Neural progenitor cell (in vitro differentiated cells): ENCODE results near the gene GP1BA. TPM values are rescaled to one million over a fixed set of nuclear protein-coding genes. Genes with fewer than 3 reads are reported as not detected.
A peak's percentile ranks its signal among the peaks of the same experiment; 100 is the strongest.

Experiments used
- DNase-seq: peaks from one replicate; pipeline ENCODE4 v3.0.0-alpha.2; 2016; ENCODE audit warnings: low spot score
- H2AFZ ChIP-seq: fragments of 200-600 bp; sonication (generic); replicated peaks from 2 replicates; pipeline ENCODE4 v1.6.1; 2016; ENCODE audit warnings: antibody characterized with exemption
- H3F3A ChIP-seq: fragments of 200-600 bp; sonication (generic); 2 replicates; pipeline ENCODE4 v1.6.1; 2016; ENCODE audit warnings: antibody characterized with exemption, low read depth
- H3K27ac ChIP-seq: fragments of 200-600 bp; sonication (generic); 2 replicates; pipeline ENCODE4 v1.5.1; 2016; ENCODE audit warnings: mild to moderate bottlenecking
- H3K27me3 ChIP-seq: fragments of 200-600 bp; sonication (generic); 2 replicates; pipeline ENCODE4 v1.6.1; 2016; ENCODE audit warnings: mild to moderate bottlenecking, moderate library complexity
- H3K36me3 ChIP-seq: fragments of 200-600 bp; sonication (generic); 2 replicates; pipeline ENCODE4 v1.5.1; 2016
- H3K4me1 ChIP-seq: fragments of 200-600 bp; sonication (generic); 2 replicates; pipeline ENCODE4 v1.6.1; 2016; ENCODE audit warnings: mixed run types
- H3K4me2 ChIP-seq: fragments of 200-600 bp; sonication (generic); 2 replicates; pipeline ENCODE4 v1.6.1; 2016
- H3K4me3 ChIP-seq: fragments of 200-600 bp; sonication (generic); 2 replicates; pipeline ENCODE4 v1.5.1; 2016
- H3K79me2 ChIP-seq: fragments of 200-600 bp; sonication (generic); 2 replicates; pipeline ENCODE4 v1.6.1; 2016; ENCODE audit warnings: low read depth
- H3K9ac ChIP-seq: fragments of 200-600 bp; sonication (generic); 2 replicates; pipeline ENCODE4 v1.6.1; 2016
- H3K9me3 ChIP-seq: fragments of 200-600 bp; sonication (generic); 2 replicates; pipeline ENCODE4 v1.5.1; 2016; ENCODE audit warnings: low read depth
- H4K20me1 ChIP-seq: fragments of 200-600 bp; sonication (generic); 2 replicates; pipeline ENCODE4 v1.6.1; 2016; ENCODE audit warnings: low read depth
- H3K27ac Mint-ChIP-seq: 3 replicates; pipeline ENCODE4 v1.8.0; 2021; ENCODE audit warnings: mixed read lengths
- H3K27me3 Mint-ChIP-seq: 2 replicates; pipeline ENCODE4 v1.8.0; 2022; ENCODE audit warnings: low read depth, mild to moderate bottlenecking, inconsistent platforms, moderate library complexity, mixed read lengths; ENCODE audit not compliant: insufficient read depth
- H3K36me3 Mint-ChIP-seq: 3 replicates; pipeline ENCODE4 v1.8.0; 2021; ENCODE audit warnings: mixed read lengths
- H3K4me1 Mint-ChIP-seq: 3 replicates; pipeline ENCODE4 v1.8.0; 2021; ENCODE audit warnings: mixed read lengths
- H3K4me3 Mint-ChIP-seq: 3 replicates; pipeline ENCODE4 v1.8.0; 2021; ENCODE audit warnings: mild to moderate bottlenecking, moderate library complexity, mixed read lengths
- H3K9me3 Mint-ChIP-seq: 3 replicates; pipeline ENCODE4 v1.8.0; 2020; ENCODE audit warnings: mixed read lengths
- EZH2 ChIP-seq: fragments of 200-600 bp; sonication (generic); IDR thresholded peaks from 2 replicates; pipeline ENCODE4 v1.6.1; 2017; ENCODE audit warnings: antibody characterized with exemption, mild to moderate bottlenecking, moderate library complexity
- EZH2phosphoT487 ChIP-seq: fragments of 200-600 bp; sonication (generic); IDR thresholded peaks from 2 replicates; pipeline ENCODE4 v1.6.1; 2017; ENCODE audit warnings: antibody characterized with exemption
- total RNA-seq: library from RNA; depleted of rRNA; stranded (reverse); fragments of >200 nt; gene quantifications from 2 replicates; pipeline ENCODE4 v1.2.3, GENCODE V29; 2015; ENCODE audit warnings: low replicate concordance
- TF ChIP-seq, protein P1 (sequence below): fragments of 200-600 bp; sonication (generic); IDR thresholded peaks from 2 replicates; pipeline ENCODE4 v1.5.1; 2017; ENCODE audit warnings: antibody characterized with exemption, mild to moderate bottlenecking

The GP1BA gene
- total RNA-seq, 1 donor from 2014 or later, result not detected

DNA sequence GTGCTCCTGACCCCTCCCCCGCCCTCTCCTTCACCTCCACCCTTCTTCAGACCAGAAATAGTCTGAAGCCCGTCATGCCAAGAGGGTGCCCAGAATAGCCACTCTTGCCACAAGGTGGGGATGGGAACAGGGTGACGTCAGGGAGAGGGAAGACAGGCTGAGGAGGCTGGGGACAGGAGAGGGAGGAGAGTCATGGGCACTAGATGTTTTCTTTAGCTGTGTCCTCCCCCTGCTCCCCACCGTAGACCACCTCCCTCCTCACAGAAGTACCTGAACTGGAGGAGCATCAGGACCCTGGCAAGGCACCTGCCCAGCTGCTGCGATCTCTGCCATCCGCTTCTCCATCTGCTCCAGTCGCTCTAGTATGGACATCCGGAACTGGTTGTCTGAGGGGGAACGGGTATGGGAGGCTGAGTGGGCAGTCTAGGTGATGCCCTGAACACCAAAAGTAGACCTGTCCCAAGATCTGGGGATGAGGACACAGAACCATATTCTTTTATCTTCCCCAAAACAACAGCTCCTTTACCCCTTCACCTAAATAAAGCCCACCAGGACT, 42.1 kb downstream of the GP1BA start:
- Histone ChIP-seq H3K4me1 (peaks cover 4% of the 10 kb centered on the region), H4K20me1 (peaks cover 35% of the 10 kb centered on the region), H3K4me3 (no peak overlapping the region), H3K79me2 (peaks cover 6% of the 10 kb centered on the region), H3K9me3 (no peaks in the 10 kb centered on the region), H3F3A (peaks cover 10% of the 10 kb centered on the region), H3K27me3 (peaks cover 55% of the 10 kb centered on the region), H3K36me3 (no peaks in the 10 kb centered on the region), H3K4me2 (no peak overlapping the region), H3K27ac (no peak overlapping the region), H3K9ac (no peak overlapping the region), H2AFZ (no peak overlapping the region)
- DNase-seq, result no peak
- no peak overlapping the region for H3K4me3 Mint-ChIP-seq
- peaks cover 11% of the 10 kb centered on the region for H3K36me3 Mint-ChIP-seq
- peaks cover 7% of the 10 kb centered on the region for H3K27me3 Mint-ChIP-seq
- TF ChIP-seq, protein P1, sequence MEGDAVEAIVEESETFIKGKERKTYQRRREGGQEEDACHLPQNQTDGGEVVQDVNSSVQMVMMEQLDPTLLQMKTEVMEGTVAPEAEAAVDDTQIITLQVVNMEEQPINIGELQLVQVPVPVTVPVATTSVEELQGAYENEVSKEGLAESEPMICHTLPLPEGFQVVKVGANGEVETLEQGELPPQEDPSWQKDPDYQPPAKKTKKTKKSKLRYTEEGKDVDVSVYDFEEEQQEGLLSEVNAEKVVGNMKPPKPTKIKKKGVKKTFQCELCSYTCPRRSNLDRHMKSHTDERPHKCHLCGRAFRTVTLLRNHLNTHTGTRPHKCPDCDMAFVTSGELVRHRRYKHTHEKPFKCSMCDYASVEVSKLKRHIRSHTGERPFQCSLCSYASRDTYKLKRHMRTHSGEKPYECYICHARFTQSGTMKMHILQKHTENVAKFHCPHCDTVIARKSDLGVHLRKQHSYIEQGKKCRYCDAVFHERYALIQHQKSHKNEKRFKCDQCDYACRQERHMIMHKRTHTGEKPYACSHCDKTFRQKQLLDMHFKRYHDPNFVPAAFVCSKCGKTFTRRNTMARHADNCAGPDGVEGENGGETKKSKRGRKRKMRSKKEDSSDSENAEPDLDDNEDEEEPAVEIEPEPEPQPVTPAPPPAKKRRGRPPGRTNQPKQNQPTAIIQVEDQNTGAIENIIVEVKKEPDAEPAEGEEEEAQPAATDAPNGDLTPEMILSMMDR, result no peak
- TF ChIP-seq EZH2 (no peak), EZH2phosphoT487 (no peak)
- no peaks in the 10 kb centered on the region for H3K9me3 Mint-ChIP-seq
- H3K4me1 Mint-ChIP-seq, result peaks cover 16% of the 10 kb centered on the region
- H3K27ac Mint-ChIP-seq, result no peak overlapping the region

DNA sequence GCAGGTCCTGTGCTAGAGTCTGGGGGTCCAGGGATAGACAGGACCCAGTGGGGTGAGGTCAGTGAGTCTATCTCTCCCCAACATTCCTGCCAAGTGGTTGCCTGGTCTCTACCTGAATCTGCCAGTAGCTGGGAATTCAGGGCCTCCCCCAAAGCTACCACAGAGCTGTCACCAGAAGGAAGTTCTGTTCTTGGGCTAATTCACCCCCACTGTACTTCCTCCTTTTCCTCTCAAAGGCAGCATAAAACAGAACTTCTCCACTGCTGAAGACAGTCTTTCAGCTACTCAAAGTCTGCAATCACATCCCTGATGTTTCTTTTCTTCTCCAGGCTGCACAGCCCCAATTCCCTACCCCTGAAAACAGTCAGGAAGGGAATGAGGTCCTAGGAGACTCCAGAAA, 46.6 kb downstream of the GP1BA start:
- Mint-ChIP-seq H3K9me3 (no peaks in the 10 kb centered on the region), H3K4me1 (peaks cover 8% of the 10 kb centered on the region), H3K4me3 (peak overlapping the region; percentile 30), H3K36me3 (peaks cover 4% of the 10 kb centered on the region), H3K27me3 (peaks cover 10% of the 10 kb centered on the region), H3K27ac (no peak overlapping the region)
- Histone ChIP-seq H3K27me3 (peaks cover 48% of the 10 kb centered on the region), H3K4me2 (no peak overlapping the region), H4K20me1 (no peaks in the 10 kb centered on the region), H3K4me3 (no peak overlapping the region), H2AFZ (no peak overlapping the region), H3K9ac (no peak overlapping the region), H3F3A (peaks cover 5% of the 10 kb centered on the region), H3K36me3 (no peaks in the 10 kb centered on the region), H3K79me2 (no peaks in the 10 kb centered on the region), H3K9me3 (no peaks in the 10 kb centered on the region), H3K4me1 (peaks cover 4% of the 10 kb centered on the region), H3K27ac (no peak overlapping the region)
- TF ChIP-seq EZH2 (no peak), EZH2phosphoT487 (no peak)
- TF ChIP-seq, protein P1, result no peak
- DNase-seq, result no peak

DNA sequence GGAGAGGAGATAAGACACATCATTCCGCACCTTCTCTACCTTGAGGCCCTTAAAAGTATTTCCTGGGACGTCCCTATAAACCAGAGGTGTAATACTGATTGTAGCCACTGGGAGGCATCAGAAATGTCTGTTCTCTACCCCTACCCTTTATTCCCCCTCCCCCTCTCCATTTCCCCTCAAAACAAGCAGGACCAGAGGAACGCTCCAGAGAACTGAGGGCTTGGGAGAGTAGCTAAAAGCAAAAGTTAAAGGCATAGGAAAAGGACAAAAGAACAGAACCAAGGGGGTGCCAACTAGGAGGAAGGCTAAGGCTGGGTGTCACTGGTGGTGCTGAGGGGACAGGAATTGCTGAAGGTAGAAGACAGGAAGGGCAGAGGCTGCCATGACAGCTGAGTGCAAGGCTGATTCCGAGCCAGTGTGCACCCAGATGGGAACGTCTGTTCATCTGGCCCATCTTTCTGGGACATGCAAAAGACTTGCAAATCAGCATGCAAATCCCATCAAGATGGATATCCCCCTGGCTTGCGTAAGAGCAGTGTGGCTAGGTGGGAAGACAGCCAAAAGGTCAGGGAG, 48.7 kb downstream of the GP1BA start:
- Histone ChIP-seq H2AFZ (peak overlapping the region; percentile 71), H3K4me1 (peaks cover 4% of the 10 kb centered on the region), H3K4me3 (no peak overlapping the region), H3K36me3 (no peaks in the 10 kb centered on the region), H3K27me3 (peaks cover 34% of the 10 kb centered on the region), H3K4me2 (no peak overlapping the region), H3F3A (no peaks in the 10 kb centered on the region), H3K9me3 (no peaks in the 10 kb centered on the region), H3K9ac (no peak overlapping the region), H3K27ac (no peak overlapping the region), H3K79me2 (no peaks in the 10 kb centered on the region), H4K20me1 (no peaks in the 10 kb centered on the region)
- Mint-ChIP-seq H3K27me3 (peaks cover 13% of the 10 kb centered on the region), H3K27ac (peak overlapping the region; percentile 58), H3K4me3 (no peak overlapping the region), H3K4me1 (peaks cover 8% of the 10 kb centered on the region), H3K9me3 (no peaks in the 10 kb centered on the region), H3K36me3 (peaks cover 4% of the 10 kb centered on the region)
- peak; percentile 85 for DNase-seq
- TF ChIP-seq EZH2phosphoT487 (no peak), EZH2 (no peak)
- TF ChIP-seq, protein P1, result peak; percentile 76
